Measurements from ENCODE around the gene ROR1. TPM values are rescaled to one million over a fixed set of nuclear protein-coding genes. Genes with fewer than 3 reads are reported as not detected.

The ROR1 gene
- total RNA-seq, 2 donors from 2014 or later: 5.7 to 14.7 TPM

DNA sequence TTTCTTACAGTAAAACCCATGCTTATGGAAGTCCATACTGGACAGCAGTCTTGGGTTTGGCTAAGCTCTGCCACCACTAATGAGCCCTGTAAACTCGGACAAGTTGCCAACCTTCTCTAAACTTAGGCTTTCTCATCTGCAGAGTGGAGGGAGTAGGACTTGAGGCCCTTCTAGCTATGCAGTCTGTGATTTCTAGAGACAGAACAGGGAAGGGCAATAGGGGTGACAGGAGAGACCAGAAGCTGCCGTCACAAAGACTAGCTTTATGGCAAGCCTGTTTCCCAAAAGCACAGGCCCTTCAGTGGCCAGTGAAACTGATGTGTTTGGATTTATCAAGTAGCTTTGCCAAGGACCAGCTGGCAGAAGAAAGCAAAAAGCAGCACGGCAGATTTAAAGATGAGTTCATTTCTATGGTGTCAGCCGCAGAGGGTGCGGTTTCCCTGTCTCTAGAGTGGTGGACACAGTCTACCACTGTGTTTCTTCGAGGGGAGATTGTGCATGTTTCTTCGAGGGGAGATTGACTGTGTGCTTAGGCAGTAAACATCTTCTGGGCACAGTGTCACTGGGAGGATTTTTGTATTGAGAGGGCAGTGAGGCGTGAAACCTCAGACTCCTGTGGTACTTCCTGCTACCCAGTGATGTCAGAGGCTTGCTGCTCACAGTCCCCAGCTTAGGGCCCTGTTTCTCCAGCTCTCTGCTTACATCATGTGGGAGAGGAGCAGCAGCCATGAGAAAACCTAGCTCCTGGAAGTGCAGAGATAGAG, 119.0 kb downstream of the ROR1 start:
- DNase-seq (no peak), ATAC-seq (peak; percentile 61 to 66)
- intact Hi-C loops (cut with DNase I): no loop called here

DNA sequence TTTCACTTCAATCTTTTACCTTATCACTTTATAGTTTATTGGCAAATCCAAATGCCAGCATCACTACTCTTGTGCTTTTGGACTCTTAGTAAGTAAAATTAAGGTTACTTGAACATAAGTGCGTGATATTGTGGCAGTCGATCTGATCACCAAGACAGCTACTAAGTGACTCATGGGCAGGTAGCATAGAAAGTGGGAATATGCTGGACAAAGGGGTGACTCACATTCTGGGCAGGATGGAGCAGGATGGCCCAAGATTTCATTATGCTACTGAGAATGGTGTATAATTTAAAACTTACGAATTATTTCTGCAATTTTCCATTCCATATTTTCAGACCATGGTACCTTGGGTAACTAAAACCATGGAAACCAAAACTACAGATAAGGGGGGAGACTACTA, 120.2 kb downstream of the ROR1 start:
- DNase-seq (no peak), ATAC-seq (no peak)
- intact Hi-C loops (cut with DNase I): no loop called here

DNA sequence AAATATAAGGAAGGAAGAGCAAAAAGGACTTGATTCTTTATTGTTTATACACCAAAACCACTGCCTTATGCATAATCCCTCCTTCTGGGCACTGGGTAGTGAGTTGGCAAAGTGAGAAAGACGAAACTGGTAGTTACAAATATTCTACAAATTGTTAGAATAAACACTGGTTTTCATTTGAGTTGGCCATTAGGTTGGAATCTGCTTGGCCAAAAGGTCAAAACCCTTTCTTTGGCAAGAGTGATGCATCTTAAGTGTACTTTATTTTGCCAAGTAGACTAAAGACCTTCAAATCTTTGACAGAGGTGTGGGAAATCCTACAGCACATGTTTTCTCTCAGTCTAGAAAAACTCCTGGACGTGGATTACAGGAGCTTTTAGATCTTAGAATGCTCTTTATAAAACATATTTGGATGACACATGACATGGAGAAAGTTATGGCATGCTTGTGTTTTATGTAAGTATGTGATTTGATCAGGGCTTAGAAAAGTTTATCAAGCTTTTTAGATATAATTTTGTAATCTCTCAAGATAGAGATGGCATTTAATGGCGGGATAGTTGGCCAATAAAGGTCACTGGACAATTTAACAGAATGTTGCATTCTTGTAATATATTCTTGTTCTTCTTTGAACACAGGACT, 120.9 kb downstream of the ROR1 start:
- DNase-seq: no peak
- ATAC-seq: no peak
- intact Hi-C loops (cut with DNase I): no loop called here

GRCh38 chr1:63896755-63897154, 122.9 kb downstream of the ROR1 start:
- DNase-seq (no peak), ATAC-seq (no peak)
- intact Hi-C loops (cut with DNase I): no loop called here

- DNase-seq (no peak), ATAC-seq (no peak)
- intact Hi-C loops (cut with DNase I): no loop called here
Observed at GRCh38 chr1:63898428-63899196, 124.8 kb downstream of the ROR1 start.

- ATAC-seq (no peak), DNase-seq (no peak)
- intact Hi-C loops (cut with DNase I): no loop called here
Observed at GRCh38 chr1:63901094-63901493, 127.3 kb downstream of the ROR1 start.

- ATAC-seq (peak; percentile 72 to 82), DNase-seq (no peak)
- intact Hi-C loops (cut with DNase I): no loop called here
Observed at GRCh38 chr1:63902844-63903589, 129.2 kb downstream of the ROR1 start.

- no peak for ATAC-seq
- no peak for DNase-seq
- intact Hi-C loops (cut with DNase I): no loop called here
Observed at GRCh38 chr1:63903947-63904610, 130.3 kb downstream of the ROR1 start.

- DNase-seq: no peak
- no peak for ATAC-seq
- intact Hi-C loops (cut with DNase I): no loop called here
Observed at GRCh38 chr1:63904826-63905225, 131.0 kb downstream of the ROR1 start.

- DNase-seq: no peak
- no peak for ATAC-seq
- intact Hi-C loops (cut with DNase I): no loop called here
Observed at GRCh38 chr1:63906047-63906704, 132.4 kb downstream of the ROR1 start.

DNA sequence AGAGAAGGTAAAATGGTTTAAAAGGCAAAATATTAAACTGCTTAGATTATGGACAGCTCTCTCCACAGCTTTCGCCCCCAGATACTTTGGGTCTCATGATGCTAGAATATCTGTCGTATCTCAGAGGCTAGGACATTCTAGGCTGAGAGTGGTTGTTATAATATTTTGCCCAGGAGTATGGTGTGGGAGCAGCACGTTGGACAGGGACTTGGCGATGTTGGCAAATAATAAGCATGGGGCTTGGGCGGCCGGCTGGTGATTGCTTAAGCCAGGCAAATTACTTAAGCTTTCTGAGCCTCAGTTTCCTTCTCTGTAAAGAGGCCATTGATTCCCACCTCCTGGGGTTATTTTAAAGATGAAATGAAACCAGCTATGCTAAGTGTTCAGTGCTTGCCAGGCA, 133.2 kb downstream of the ROR1 start:
- intact Hi-C loops (cut with DNase I): no loop called here
- no peak for ATAC-seq
- no peak for DNase-seq

DNA sequence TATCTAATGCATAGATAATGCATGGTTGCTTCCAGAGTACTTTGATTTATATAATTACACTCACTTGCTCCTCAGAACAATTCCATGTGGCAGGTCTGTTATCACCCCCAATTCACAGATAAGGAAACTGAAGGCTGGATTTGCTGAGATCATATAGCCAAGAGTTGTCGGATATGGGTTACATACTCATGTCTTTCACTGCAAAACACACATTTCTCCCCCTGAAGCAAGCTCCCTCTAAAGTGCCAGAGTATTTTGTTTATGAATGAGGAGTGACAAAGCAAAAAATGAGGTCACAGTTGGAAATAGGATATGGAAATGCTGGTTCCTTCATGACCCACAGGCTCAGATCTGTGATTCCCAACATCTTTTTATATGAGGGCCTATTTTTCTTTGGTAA, 134.2 kb downstream of the ROR1 start:
- ATAC-seq: no peak
- intact Hi-C loops (cut with DNase I): no loop called here
- no peak for DNase-seq

DNA sequence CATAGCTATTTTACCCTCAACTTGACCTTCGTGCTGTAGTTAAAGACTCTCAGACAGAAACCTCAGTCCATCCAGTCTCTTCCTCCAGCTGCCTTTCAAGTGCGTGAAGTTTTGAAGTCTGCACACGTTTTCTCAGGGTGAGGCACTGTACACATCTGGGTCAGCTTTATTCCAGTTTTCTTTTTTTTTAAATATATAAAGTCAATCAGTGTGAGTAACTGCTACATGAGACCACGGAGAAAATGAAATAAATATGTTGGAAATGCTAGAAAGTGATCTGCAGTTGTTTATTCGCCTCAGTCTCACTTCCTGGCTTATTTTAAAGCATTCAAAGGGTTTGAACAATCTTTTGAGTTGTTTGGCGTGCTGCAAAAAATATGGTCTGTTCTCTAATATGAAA, 135.7 kb downstream of the ROR1 start:
- intact Hi-C loops (cut with DNase I): no loop called here
- DNase-seq (no peak), ATAC-seq (no peak)

DNA sequence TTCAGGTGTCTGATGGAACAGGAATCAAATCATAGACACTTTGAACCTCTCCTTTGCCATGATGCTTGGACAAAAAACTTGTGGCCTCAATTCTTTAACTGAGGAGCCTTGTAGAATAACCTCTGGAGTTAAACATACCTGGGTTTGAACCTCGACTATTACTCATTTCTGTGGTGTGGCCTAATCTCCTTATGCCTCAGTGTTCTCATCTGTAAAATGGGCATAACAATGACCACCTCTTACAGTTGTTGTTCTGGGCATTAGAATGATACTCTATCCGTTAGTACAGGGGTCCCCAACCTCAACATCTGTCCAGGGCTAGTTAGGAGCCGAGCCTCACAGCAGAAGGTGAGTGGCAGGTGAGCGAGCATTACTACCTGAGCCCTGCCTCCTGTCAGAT, 137.2 kb downstream of the ROR1 start:
- ATAC-seq: no peak
- intact Hi-C loops (cut with DNase I): loop anchor here (5.0 to 10.0 kb wide), 3 partner anchors 126 to 216 kb away; partner anchors contain the start of gene ROR1 (in 1 of the 2)
- no peak for DNase-seq

GRCh38 chr1:63912643-63913042, 138.8 kb downstream of the ROR1 start:
- ATAC-seq (peak; percentile 52 to 73), DNase-seq (no peak)
- intact Hi-C loops (cut with DNase I): loop anchor here (5.0 to 10.0 kb wide), 3 partner anchors 128 to 218 kb away; partner anchors contain the start of gene ROR1 (in 1 of the 2)

- peak; percentile 73 to 84 for ATAC-seq
- intact Hi-C loops (cut with DNase I): loop anchor here (5.0 to 10.0 kb wide), 3 partner anchors 129 to 219 kb away; partner anchors contain the start of gene ROR1 (in 1 of the 2)
Observed at GRCh38 chr1:63913533-63913932, 139.7 kb downstream of the ROR1 start.

GRCh38 chr1:63914241-63914640, 140.4 kb downstream of the ROR1 start:
- intact Hi-C loops (cut with DNase I): loop anchor here (5.0 to 10.0 kb wide), 3 partner anchors 129 to 219 kb away; partner anchors contain the start of gene ROR1 (in 1 of the 2)
- ATAC-seq (no peak), DNase-seq (no peak)

More at GRCh38 chr1:63913533-63913932, 139.7 kb downstream of the ROR1 start:
- DNase-seq: no peak

DNA sequence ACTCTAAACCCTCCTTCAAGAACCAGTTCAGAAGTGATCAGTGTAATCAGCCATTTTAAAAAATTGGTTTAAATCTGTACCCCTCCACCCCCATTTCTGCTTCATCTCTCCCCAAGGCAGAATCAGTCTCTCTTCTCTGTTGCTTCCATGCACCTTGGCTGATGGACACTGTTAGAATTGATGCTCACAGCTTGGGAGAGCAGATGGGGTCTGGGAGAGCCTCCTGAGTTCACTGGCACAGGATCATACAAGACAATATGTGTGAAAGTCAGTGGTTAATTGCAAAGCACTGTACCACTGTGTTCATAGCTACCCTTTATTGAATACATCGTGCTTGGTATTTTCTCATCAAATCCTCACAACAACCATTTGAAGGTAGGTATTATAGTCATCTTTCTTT, 140.9 kb downstream of the ROR1 start:
- ATAC-seq: no peak
- DNase-seq: no peak
- intact Hi-C loops (cut with DNase I): loop anchor here (5.0 to 10.0 kb wide), 3 partner anchors 130 to 220 kb away; partner anchors contain the start of gene ROR1 (in 1 of the 2)
